Measurements from ENCODE around the gene SMG9.

The SMG9 gene

DNA sequence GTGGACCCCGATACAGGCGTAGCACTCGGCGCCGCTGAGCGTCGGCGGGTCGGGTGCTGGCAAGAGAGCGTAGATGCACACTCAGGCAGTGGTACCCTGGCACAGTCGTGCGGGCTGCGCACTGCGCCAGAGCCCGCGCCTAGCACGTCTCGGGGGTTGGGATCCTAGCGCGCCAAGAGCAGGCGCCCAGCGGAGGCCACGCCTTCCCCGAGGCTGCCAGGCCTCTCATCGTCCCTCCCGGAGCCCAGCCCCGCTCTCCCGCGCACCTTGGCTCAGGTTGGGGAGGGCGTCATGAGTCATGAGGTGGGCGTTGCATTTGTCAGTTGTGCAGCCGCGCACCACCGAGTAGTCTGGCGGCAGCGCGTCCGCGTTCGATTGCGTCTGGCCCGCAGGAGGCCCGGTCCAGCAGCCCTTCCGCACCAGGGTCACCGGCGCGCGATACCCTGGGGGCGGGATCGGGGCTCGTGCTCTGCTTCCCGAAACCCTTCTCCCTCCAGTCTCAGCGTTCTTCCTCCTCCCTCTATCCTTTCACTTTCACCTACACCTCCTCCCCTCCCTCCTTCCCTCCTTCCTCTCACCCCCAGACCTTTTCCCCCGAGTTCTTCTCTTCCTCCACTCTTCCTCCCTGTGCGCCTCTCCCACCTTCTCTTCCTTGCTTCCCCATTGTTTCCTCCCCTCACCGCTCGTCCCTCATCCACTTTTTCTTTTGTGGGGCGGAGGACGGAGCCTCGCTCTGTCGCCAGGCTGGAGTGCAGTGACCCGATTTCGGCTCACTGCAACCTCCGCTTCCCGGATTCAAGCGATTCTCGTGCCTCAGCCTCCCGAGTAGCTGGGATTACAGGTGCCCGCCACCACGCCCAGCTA lies 44.0 kb upstream of the SMG9 start (continued):
- TF ChIP-seq OSR2 (tag by site-specific recombination; IDR thresholded peaks at IDR 0.05) (no peak), ZNF423 (tag by site-specific recombination; IDR thresholded peaks at IDR 0.05) (no peak; the same call in 1 of the 2 replicates), ZNF155 (tag by site-specific recombination; IDR thresholded peaks at IDR 0.05) (peak; percentile 87; the same call in 1 of the 2 replicates), ZNF548 (tag by site-specific recombination; IDR thresholded peaks at IDR 0.05) (peak; percentile 73), TRIM28 (IDR thresholded peaks at IDR 0.05; ENCODE audit: borderline replicate concordance, low read length) (no peak), YY2 (tag by site-specific recombination; IDR thresholded peaks at IDR 0.05) (0 out of 2 replicates have a peak, but pooled peaks have one; percentile 52), ZNF391 (tag by site-specific recombination; IDR thresholded peaks at IDR 0.05; ENCODE audit: borderline replicate concordance, low read depth) (peak; percentile 83; the same call in 1 of the 2 replicates), ZEB2 (tag by site-specific recombination; IDR thresholded peaks at IDR 0.05) (peak; percentile 98), GLI2 (tag by site-specific recombination; IDR thresholded peaks at IDR 0.05; ENCODE audit: borderline replicate concordance, low read depth) (no peak), ZNF585B (tag by site-specific recombination; IDR thresholded peaks at IDR 0.05) (no peak), ZNF2 (tag by site-specific recombination; IDR thresholded peaks at IDR 0.05) (peak; percentile 97), ZNF221 (tag by site-specific recombination; IDR thresholded peaks at IDR 0.05; ENCODE audit: borderline replicate concordance) (no peak), BCL11B (tag by site-specific recombination; IDR thresholded peaks at IDR 0.05; ENCODE audit: low read depth) (0 out of 2 replicates have a peak, but pooled peaks have one; percentile 15), ZNF596 (tag by site-specific recombination; IDR thresholded peaks at IDR 0.05) (no peak), ZNF791 (tag by site-specific recombination; IDR thresholded peaks at IDR 0.05) (no peak), ZNF837 (tag by site-specific recombination; IDR thresholded peaks at IDR 0.05) (0 out of 2 replicates have a peak, but pooled peaks have one; percentile 3), ZNF138 (tag by site-specific recombination; IDR thresholded peaks at IDR 0.05; ENCODE audit: borderline replicate concordance) (no peak), OVOL3 (tag by site-specific recombination; IDR thresholded peaks at IDR 0.05) (peak; percentile 8; the same call in 1 of the 2 replicates), HOXA7 (CRISPR knock-in tag; IDR thresholded peaks at IDR 0.05; ENCODE audit: borderline replicate concordance) (no peak)
- TF ChIP-seq, protein P1, sequence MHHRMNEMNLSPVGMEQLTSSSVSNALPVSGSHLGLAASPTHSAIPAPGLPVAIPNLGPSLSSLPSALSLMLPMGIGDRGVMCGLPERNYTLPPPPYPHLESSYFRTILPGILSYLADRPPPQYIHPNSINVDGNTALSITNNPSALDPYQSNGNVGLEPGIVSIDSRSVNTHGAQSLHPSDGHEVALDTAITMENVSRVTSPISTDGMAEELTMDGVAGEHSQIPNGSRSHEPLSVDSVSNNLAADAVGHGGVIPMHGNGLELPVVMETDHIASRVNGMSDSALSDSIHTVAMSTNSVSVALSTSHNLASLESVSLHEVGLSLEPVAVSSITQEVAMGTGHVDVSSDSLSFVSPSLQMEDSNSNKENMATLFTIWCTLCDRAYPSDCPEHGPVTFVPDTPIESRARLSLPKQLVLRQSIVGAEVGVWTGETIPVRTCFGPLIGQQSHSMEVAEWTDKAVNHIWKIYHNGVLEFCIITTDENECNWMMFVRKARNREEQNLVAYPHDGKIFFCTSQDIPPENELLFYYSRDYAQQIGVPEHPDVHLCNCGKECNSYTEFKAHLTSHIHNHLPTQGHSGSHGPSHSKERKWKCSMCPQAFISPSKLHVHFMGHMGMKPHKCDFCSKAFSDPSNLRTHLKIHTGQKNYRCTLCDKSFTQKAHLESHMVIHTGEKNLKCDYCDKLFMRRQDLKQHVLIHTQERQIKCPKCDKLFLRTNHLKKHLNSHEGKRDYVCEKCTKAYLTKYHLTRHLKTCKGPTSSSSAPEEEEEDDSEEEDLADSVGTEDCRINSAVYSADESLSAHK (tag by site-specific recombination; IDR thresholded peaks at IDR 0.05) = peak; percentile 6
- TF ChIP-seq, protein P2, sequence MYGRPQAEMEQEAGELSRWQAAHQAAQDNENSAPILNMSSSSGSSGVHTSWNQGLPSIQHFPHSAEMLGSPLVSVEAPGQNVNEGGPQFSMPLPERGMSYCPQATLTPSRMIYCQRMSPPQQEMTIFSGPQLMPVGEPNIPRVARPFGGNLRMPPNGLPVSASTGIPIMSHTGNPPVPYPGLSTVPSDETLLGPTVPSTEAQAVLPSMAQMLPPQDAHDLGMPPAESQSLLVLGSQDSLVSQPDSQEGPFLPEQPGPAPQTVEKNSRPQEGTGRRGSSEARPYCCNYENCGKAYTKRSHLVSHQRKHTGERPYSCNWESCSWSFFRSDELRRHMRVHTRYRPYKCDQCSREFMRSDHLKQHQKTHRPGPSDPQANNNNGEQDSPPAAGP (tag by site-specific recombination; IDR thresholded peaks at IDR 0.05) = peak; percentile 98
- TF ChIP-seq, protein P3, sequence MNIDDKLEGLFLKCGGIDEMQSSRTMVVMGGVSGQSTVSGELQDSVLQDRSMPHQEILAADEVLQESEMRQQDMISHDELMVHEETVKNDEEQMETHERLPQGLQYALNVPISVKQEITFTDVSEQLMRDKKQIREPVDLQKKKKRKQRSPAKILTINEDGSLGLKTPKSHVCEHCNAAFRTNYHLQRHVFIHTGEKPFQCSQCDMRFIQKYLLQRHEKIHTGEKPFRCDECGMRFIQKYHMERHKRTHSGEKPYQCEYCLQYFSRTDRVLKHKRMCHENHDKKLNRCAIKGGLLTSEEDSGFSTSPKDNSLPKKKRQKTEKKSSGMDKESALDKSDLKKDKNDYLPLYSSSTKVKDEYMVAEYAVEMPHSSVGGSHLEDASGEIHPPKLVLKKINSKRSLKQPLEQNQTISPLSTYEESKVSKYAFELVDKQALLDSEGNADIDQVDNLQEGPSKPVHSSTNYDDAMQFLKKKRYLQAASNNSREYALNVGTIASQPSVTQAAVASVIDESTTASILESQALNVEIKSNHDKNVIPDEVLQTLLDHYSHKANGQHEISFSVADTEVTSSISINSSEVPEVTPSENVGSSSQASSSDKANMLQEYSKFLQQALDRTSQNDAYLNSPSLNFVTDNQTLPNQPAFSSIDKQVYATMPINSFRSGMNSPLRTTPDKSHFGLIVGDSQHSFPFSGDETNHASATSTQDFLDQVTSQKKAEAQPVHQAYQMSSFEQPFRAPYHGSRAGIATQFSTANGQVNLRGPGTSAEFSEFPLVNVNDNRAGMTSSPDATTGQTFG (tag by site-specific recombination; IDR thresholded peaks at IDR 0.05; ENCODE audit: borderline replicate concordance) = peak; percentile 86; the same call in 1 of the 2 replicates
- TF ChIP-seq, protein P4, sequence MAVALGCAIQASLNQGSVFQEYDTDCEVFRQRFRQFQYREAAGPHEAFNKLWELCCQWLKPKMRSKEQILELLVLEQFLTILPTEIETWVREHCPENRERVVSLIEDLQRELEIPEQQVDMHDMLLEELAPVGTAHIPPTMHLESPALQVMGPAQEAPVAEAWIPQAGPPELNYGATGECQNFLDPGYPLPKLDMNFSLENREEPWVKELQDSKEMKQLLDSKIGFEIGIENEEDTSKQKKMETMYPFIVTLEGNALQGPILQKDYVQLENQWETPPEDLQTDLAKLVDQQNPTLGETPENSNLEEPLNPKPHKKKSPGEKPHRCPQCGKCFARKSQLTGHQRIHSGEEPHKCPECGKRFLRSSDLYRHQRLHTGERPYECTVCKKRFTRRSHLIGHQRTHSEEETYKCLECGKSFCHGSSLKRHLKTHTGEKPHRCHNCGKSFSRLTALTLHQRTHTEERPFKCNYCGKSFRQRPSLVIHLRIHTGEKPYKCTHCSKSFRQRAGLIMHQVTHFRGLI (tag by site-specific recombination; IDR thresholded peaks at IDR 0.05) = peak; percentile 94
- TF ChIP-seq, protein P5, sequence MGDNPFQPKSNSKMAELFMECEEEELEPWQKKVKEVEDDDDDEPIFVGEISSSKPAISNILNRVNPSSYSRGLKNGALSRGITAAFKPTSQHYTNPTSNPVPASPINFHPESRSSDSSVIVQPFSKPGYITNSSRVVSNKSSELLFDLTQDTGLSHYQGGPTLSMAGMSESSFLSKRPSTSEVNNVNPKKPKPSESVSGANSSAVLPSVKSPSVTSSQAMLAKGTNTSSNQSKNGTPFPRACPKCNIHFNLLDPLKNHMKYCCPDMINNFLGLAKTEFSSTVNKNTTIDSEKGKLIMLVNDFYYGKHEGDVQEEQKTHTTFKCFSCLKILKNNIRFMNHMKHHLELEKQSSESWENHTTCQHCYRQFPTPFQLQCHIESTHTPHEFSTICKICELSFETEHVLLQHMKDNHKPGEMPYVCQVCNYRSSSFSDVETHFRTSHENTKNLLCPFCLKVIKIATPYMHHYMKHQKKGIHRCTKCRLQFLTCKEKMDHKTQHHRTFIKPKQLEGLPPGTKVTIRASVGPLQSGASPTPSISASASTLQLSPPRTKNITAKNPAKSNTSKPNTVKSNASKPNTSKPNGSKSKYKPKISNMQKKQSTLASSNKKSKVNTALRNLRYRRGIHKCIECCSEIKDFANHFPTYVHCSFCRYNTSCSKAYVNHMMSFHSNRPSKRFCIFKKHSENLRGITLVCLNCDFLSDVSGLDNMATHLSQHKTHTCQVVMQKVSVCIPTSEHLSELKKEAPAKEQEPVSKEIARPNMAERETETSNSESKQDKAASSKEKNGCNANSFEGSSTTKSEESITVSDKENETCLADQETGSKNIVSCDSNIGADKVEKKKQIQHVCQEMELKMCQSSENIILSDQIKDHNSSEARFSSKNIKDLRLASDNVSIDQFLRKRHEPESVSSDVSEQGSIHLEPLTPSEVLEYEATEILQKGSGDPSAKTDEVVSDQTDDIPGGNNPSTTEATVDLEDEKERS (tag by site-specific recombination; IDR thresholded peaks at IDR 0.05) = peak; percentile 98
- TF ChIP-seq, protein P6, sequence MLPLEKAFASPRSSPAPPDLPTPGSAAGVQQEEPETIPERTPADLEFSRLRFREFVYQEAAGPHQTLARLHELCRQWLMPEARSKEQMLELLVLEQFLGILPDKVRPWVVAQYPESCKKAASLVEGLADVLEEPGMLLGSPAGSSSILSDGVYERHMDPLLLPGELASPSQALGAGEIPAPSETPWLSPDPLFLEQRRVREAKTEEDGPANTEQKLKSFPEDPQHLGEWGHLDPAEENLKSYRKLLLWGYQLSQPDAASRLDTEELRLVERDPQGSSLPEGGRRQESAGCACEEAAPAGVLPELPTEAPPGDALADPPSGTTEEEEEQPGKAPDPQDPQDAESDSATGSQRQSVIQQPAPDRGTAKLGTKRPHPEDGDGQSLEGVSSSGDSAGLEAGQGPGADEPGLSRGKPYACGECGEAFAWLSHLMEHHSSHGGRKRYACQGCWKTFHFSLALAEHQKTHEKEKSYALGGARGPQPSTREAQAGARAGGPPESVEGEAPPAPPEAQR (tag by site-specific recombination; IDR thresholded peaks at IDR 0.05) = 0 out of 2 replicates have a peak, but pooled peaks have one; percentile 13
